GM12878 (cell line): ENCODE data around the gene COG7. TPM values are rescaled to one million over a fixed set of nuclear protein-coding genes. Genes with fewer than 3 reads are reported as not detected.

Experiments used
- ATAC-seq: fragments of 200-7000 bp; cut with Tn5 transposase; 3 replicates; pipeline ENCODE4 v1.9.1; 2020; ENCODE audit warnings: mild to moderate bottlenecking, moderate library complexity
- BruUV-seq: library from RNA; stranded (reverse); fragments of 400-500 nt; replicated peaks from 2 replicates; lab custom pipeline; 2021; lab: Mats Ljungman, UMichigan
- CTCF ChIA-PET: fragments of 300-600 bp; sonication (Branson Sonifier 250); formaldehyde crosslinking; extraction: SDS; loops from one replicate; lab custom pipeline; 2021; ENCODE audit warnings: inconsistent platforms; lab: Yijun Ruan, JAX
- POLR2A ChIA-PET: fragments of 350-600 bp; formaldehyde crosslinking; extraction: SDS; loops from one replicate; lab custom pipeline; 2021; ENCODE audit warnings: inconsistent platforms; lab: Charles Lee
- RAD21 ChIA-PET: fragments of 300-600 bp; sonication (Branson Sonifier 250); formaldehyde crosslinking; loops from one replicate; lab custom pipeline; 2023; ENCODE audit warnings: antibody characterized with exemption; ENCODE audit not compliant: unreplicated experiment; lab: Charles Lee
- SMC1A ChIA-PET: fragments of 300-600 bp; sonication (Branson Sonifier 250); formaldehyde crosslinking; loops from one replicate; lab custom pipeline; 2023; ENCODE audit not compliant: unreplicated experiment, uncharacterized antibody; lab: Charles Lee
- DNase-seq: peaks from one replicate; pipeline ENCODE4 v3.0.0-alpha.2; 2011; ENCODE audit warnings: low read depth, low spot score
- FAIRE-seq: peaks from 3 replicates; lab custom pipeline; 2011; peaks lifted over from hg19 to GRCh38; lab: Jason Lieb, UNC
- H2AFZ ChIP-seq: 2 replicates; pipeline ENCODE4 v1.6.0; 2011; ENCODE audit warnings: low read depth, low read length, control low read depth; ENCODE audit not compliant: control insufficient read depth
- H3K27ac ChIP-seq: 2 replicates; pipeline ENCODE4 v1.5.1; 2011; ENCODE audit warnings: control low read depth; ENCODE audit not compliant: control insufficient read depth, insufficient read depth
- H3K27me3 ChIP-seq, 2 experiments: replicated peaks in 1 of 2; 2 replicates each; pipeline versions ENCODE4 v1.6.0 to v1.6.1; 2011; ENCODE audit warnings: low read length in 1 of 2; ENCODE audit not compliant: control insufficient read depth in 2 of 2, insufficient read depth in 2 of 2
- H3K36me3 ChIP-seq, 2 experiments: 2 replicates each; pipeline ENCODE4 v1.5.1; 2011; ENCODE audit warnings: low read length in 1 of 2; ENCODE audit not compliant: control insufficient read depth in 2 of 2, insufficient read depth in 2 of 2
- H3K4me1 ChIP-seq: 2 replicates; pipeline ENCODE4 v1.6.1; 2011; ENCODE audit warnings: mild to moderate bottlenecking, low read length, moderate library complexity, mixed read lengths; ENCODE audit not compliant: control insufficient read depth, insufficient read depth
- H3K4me2 ChIP-seq: 2 replicates; pipeline ENCODE4 v1.6.0; 2011; ENCODE audit warnings: control low read depth; ENCODE audit not compliant: control insufficient read depth, insufficient read depth
- H3K4me3 ChIP-seq: fragments of 200-600 bp; sonication (generic); 2 replicates; pipeline ENCODE4 v1.5.1; 2016
- H3K79me2 ChIP-seq: 2 replicates; pipeline ENCODE4 v1.6.0; 2011; ENCODE audit warnings: low read length; ENCODE audit not compliant: control insufficient read depth, insufficient read depth
- H3K9ac ChIP-seq: 2 replicates; pipeline ENCODE4 v1.8.0; 2011; ENCODE audit warnings: low read length, control low read depth, mixed read lengths; ENCODE audit not compliant: control insufficient read depth, insufficient read depth
- H3K9me3 ChIP-seq: replicated peaks from 3 replicates; pipeline ENCODE4 v1.5.1; 2011; ENCODE audit warnings: mild to moderate bottlenecking, low read length; ENCODE audit not compliant: control insufficient read depth, insufficient read depth
- H4K20me1 ChIP-seq: 2 replicates; pipeline ENCODE4 v1.6.0; 2011; ENCODE audit not compliant: control insufficient read depth, insufficient read depth
- BACH1 ChIP-seq: fragments of 450-650 bp; IDR thresholded peaks from 2 replicates; pipeline ENCODE4 v1.6.1; 2017; ENCODE audit warnings: mild to moderate bottlenecking, borderline replicate concordance
- BMI1 ChIP-seq: fragments of 450-650 bp; IDR thresholded peaks from 2 replicates; pipeline ENCODE4 v1.6.1; 2016; ENCODE audit warnings: mild to moderate bottlenecking, moderate library complexity, borderline replicate concordance
- CEBPZ ChIP-seq: fragments of 150-350 bp; IDR thresholded peaks from 2 replicates; pipeline ENCODE4 v1.6.1; 2016; ENCODE audit warnings: low read depth, low read length
- CREM ChIP-seq: IDR thresholded peaks from 2 replicates; pipeline ENCODE4 v1.6.1; 2014; ENCODE audit warnings: antibody characterized with exemption, low read depth
- FOXK2 ChIP-seq: fragments of 450-650 bp; IDR thresholded peaks from 2 replicates; pipeline ENCODE4 v1.6.1; 2017; ENCODE audit warnings: mild to moderate bottlenecking, moderate library complexity
- FOXM1 ChIP-seq: IDR thresholded peaks from 2 replicates; pipeline ENCODE4 v1.6.1; 2012; ENCODE audit warnings: low read depth, mild to moderate bottlenecking, inconsistent platforms, low read length, moderate library complexity
- NFYA ChIP-seq: IDR thresholded peaks from 2 replicates; pipeline ENCODE4 v1.6.1; 2011; ENCODE audit warnings: low read depth, mild to moderate bottlenecking, low read length, improper control_type of control experiment, borderline replicate concordance
- PAX8 ChIP-seq: fragments of 450-650 bp; IDR thresholded peaks from 2 replicates; pipeline ENCODE4 v1.6.1; 2017; ENCODE audit warnings: mild to moderate bottlenecking, moderate library complexity
- PKNOX1 ChIP-seq: fragments of 450-650 bp; IDR thresholded peaks from 2 replicates; pipeline ENCODE4 v1.6.1; 2016; ENCODE audit warnings: mild to moderate bottlenecking
- POLR2AphosphoS5 ChIP-seq: IDR thresholded peaks from 2 replicates; pipeline ENCODE4 v1.6.1; 2011; ENCODE audit warnings: mild to moderate bottlenecking, low read length, inconsistent platforms
- SREBF1 ChIP-seq: IDR thresholded peaks from 2 replicates; pipeline ENCODE4 v1.6.1; 2012; ENCODE audit warnings: mild to moderate bottlenecking, low read length
- SUPT20H ChIP-seq: IDR thresholded peaks from 2 replicates; pipeline ENCODE4 v1.6.1; 2011; ENCODE audit warnings: low read depth, mild to moderate bottlenecking, low read length, moderate library complexity, borderline replicate concordance; ENCODE audit not compliant: control insufficient read depth
- YBX1 ChIP-seq: fragments of 450-650 bp; IDR thresholded peaks from 2 replicates; pipeline ENCODE4 v1.6.1; 2016; ENCODE audit warnings: antibody characterized with exemption
- ZNF207 ChIP-seq: fragments of 450-650 bp; IDR thresholded peaks from 2 replicates; pipeline ENCODE4 v1.6.1; 2014; ENCODE audit warnings: antibody characterized with exemption, mild to moderate bottlenecking, borderline replicate concordance
- ZNF592 ChIP-seq: fragments of 450-650 bp; IDR thresholded peaks from 2 replicates; pipeline ENCODE4 v1.6.1; 2017; ENCODE audit warnings: mild to moderate bottlenecking, moderate library complexity
- WGBS: methylation state at CpG from one replicate; pipeline ENCODE4 v1.1.6; 2016; ENCODE audit warnings: low lambda C conversion rate; ENCODE audit not compliant: insufficient replicate concordance, insufficient coverage; ENCODE audit errors: missing lambda C conversion rate; 5-methylcytosine and 5-hydroxymethylcytosine counted together
- in situ Hi-C: fragments of 300-500 bp; cut with MboI; formaldehyde crosslinking; loops from 9 replicates; pipeline ENCODE4 v1.14.3; 2018; ENCODE audit warnings: mixed read lengths
- intact Hi-C: fragments of 100-400 bp; cut with micrococcal nuclease; formaldehyde crosslinking; loops from one replicate; pipeline ENCODE4 v1.14.2; 2022; ENCODE audit not compliant: unreplicated experiment
- polyA plus RNA-seq, 11 experiments: library from polyadenylated mRNA; depleted of rRNA in 4 of 11; unstranded in 6 of 11; stranded (reverse) in 5 of 11; fragments of >200 nt; fragmentation: Nextera tagmentation in 4 of 11; fragmentation: Illumina TruSeq in 1 of 11; extraction: Ambion mirVana in 4 of 11; extraction: Trizol in 1 of 11; gene quantifications; 1 replicate in 1 of 11; 2 replicates in 10 of 11; pipeline versions ENCODE4 v1.2.1 to v1.2.3, GENCODE V29; 2011 to 2016; ENCODE audit warnings: inconsistent platforms in 2 of 11, missing spikeins in 2 of 11, low read depth in 1 of 11
- total RNA-seq, 4 experiments: library from RNA; depleted of rRNA in 3 of 4; stranded (reverse); fragments of >200 nt in 3 of 4; fragmentation: Illumina TruSeq in 1 of 4; extraction: Trizol in 1 of 4; gene quantifications; 2 replicates each; pipeline versions ENCODE4 v1.2.1 to v1.2.3, GENCODE V29; 2013 to 2021

COG7 gene
- total and polyA plus RNA-seq, 10 of the 15 experiments (the other 5 are each of a cell fraction or from before 2014, with no cell fraction given), result 2.9 to 24.0 (median 10.0) TPM

DNA sequence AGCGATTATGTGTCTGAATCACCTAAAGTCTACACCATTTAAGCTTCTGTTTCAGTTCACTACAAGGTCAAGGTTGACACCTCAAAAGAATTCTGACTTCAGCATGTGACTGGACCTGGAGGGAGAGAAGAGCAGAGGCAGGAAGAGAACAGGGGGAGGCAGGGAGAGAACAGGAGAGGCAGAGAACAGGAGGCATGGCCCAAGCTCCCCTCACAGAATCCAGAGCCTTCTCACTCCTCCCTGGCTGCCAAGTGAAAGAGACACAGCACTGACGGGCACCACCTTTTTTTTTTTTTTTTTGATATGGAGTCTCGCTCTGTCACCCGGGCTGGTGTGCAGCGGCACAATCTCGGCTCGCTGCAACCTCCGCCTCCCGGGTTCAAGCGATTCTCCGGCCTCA lies 45.9 kb upstream of the COG7 start (continued):
- no peak for TF ChIP-seq YBX1

- ChIA-PET RAD21 (no interaction called here), POLR2A (interaction anchor here (1.0 to 1.5 kb wide), 2 partner anchors 11 to 13 kb away, joined by 3 read pairs; partner anchors contain the start of gene GGA2), SMC1A (no interaction called here), CTCF (interaction anchor here (0.9 to 1.5 kb wide), 3 partner anchors 57 to 63 kb away, joined by 3 to 5 read pairs (median 3); partner anchors contain the start of gene UBFD1)
- Histone ChIP-seq H3K36me3 (peaks cover 34 to 35% of the 10 kb centered on the region in 2 experiments), H3K27me3 (no peaks in the 10 kb centered on the region), H3K9me3 (no peaks in the 10 kb centered on the region), H2AFZ (no peak overlapping the region), H4K20me1 (peaks cover 16% of the 10 kb centered on the region), H3K4me2 (no peak overlapping the region), H3K9ac (no peak overlapping the region), H3K4me3 (no peak overlapping the region), H3K27ac (no peak overlapping the region), H3K79me2 (peaks cover 58% of the 10 kb centered on the region), H3K4me1 (peaks cover 12% of the 10 kb centered on the region)
- BruUV-seq, result no TSS peak
- TF ChIP-seq BACH1, result no peak
- TF ChIP-seq BMI1, result no peak
- TF ChIP-seq FOXK2, result no peak
- no peak for TF ChIP-seq ZNF207
- TF ChIP-seq POLR2AphosphoS5, result no peak
- TF ChIP-seq ZNF592, result no peak
- no peak for TF ChIP-seq CEBPZ
- no peak for TF ChIP-seq FOXM1
- no peak for TF ChIP-seq CREM
- no peak for TF ChIP-seq SREBF1
- TF ChIP-seq SUPT20H, result no peak
- TF ChIP-seq PAX8, result no peak
- TF ChIP-seq PKNOX1, result no peak
- TF ChIP-seq NFYA, result no peak
- in situ Hi-C loops (no loop called here), intact Hi-C loops (no loop called here)
- no peak for DNase-seq
- no peak for ATAC-seq
- no peak for FAIRE-seq
- 80% methylated on average over 6 of the region's 6 CpGs for WGBS
Observed at GRCh38 chr16:23497543-23497868, 44.5 kb upstream of the COG7 start.
